Measurements from ENCODE around the gene OR4K5. TPM values are rescaled to one million over a fixed set of nuclear protein-coding genes. Genes with fewer than 3 reads are reported as not detected.

OR4K5 gene
- polyA plus RNA-seq, 3 donors, result not detected

Other genes with a start within 250 kb of the OR4K5 start
- gene OR11H2, start 206.7 kb upstream of the OR4K5 start, polyA plus RNA-seq, result not detected
- not detected for gene OR4Q3, start 177.0 kb upstream of the OR4K5 start, polyA plus RNA-seq
- gene OR4M1, start 147.1 kb upstream of the OR4K5 start, polyA plus RNA-seq, result not detected
- gene OR4N2, start 116.8 kb upstream of the OR4K5 start, polyA plus RNA-seq, result not detected
- gene OR4K2, start 45.5 kb upstream of the OR4K5 start, polyA plus RNA-seq, result not detected
- gene OR4K1, start 10.3 kb downstream of the OR4K5 start, polyA plus RNA-seq, result not detected
- gene OR4K15, start 55.0 kb downstream of the OR4K5 start, polyA plus RNA-seq, result not detected
- gene OR4Q2, start 81.6 kb downstream of the OR4K5 start, polyA plus RNA-seq, result not detected
- gene OR4K14, start 98.7 kb downstream of the OR4K5 start, polyA plus RNA-seq, result not detected
- not detected for gene OR4K13, start 115.4 kb downstream of the OR4K5 start, polyA plus RNA-seq
- not detected for gene OR4L1, start 139.4 kb downstream of the OR4K5 start, polyA plus RNA-seq
- not detected for gene OR4K17, start 190.1 kb downstream of the OR4K5 start, polyA plus RNA-seq
- not detected for gene OR4N5, start 218.2 kb downstream of the OR4K5 start, polyA plus RNA-seq